GM06990 (cell line): ENCODE data around the gene CTNNA2.

Experiments used
- DNase-seq: peaks from one replicate; pipeline ENCODE4 v3.0.0-alpha.2; 2011; ENCODE audit not compliant: insufficient read length; ENCODE audit errors: extremely low read depth
- H3K27me3 ChIP-seq: replicated peaks from 2 replicates; pipeline ENCODE4 v1.6.0; 2011; ENCODE audit warnings: low read length; ENCODE audit not compliant: control insufficient read depth, insufficient read depth
- H3K36me3 ChIP-seq: 2 replicates; pipeline ENCODE4 v1.5.1; 2011; ENCODE audit warnings: low read length; ENCODE audit not compliant: control insufficient read depth, insufficient read depth
- H3K4me3 ChIP-seq: replicated peaks from 2 replicates; pipeline ENCODE4 v1.5.1; 2011; ENCODE audit warnings: low read depth, mild to moderate bottlenecking, control low read depth, low read length
- TF ChIP-seq, protein P1 (sequence below): IDR thresholded peaks from 2 replicates; pipeline ENCODE4 v1.5.1; 2011; ENCODE audit warnings: low read length, control low read depth, mild to moderate bottlenecking, inconsistent platforms; ENCODE audit not compliant: insufficient read depth, poor library complexity, severe bottlenecking

Gene CTNNA2

DNA sequence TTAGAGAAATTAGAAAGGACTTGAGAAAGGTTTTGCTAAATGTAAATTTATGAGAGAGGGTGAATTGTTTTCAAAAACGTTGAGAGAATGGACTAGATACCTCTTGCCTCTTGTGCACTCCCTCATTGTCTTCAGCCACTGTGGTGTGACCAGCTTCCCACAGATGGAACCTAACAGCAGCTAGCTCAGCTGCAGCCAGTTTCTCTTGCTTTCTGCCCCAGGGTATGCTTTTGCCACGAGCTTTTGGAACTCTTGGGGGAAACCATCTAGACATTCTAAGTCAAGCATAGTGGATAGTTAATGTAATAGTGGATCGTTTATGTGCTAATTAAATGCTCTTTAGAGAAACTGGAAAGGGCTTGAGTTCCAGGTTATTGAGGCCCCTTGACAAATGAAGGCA lies 288.2 kb downstream of the CTNNA2 start:
- no peak for DNase-seq
- Histone ChIP-seq H3K27me3 (no peaks in the 10 kb centered on the region), H3K36me3 (no peaks in the 10 kb centered on the region), H3K4me3 (no peak overlapping the region)
- TF ChIP-seq, protein P1, sequence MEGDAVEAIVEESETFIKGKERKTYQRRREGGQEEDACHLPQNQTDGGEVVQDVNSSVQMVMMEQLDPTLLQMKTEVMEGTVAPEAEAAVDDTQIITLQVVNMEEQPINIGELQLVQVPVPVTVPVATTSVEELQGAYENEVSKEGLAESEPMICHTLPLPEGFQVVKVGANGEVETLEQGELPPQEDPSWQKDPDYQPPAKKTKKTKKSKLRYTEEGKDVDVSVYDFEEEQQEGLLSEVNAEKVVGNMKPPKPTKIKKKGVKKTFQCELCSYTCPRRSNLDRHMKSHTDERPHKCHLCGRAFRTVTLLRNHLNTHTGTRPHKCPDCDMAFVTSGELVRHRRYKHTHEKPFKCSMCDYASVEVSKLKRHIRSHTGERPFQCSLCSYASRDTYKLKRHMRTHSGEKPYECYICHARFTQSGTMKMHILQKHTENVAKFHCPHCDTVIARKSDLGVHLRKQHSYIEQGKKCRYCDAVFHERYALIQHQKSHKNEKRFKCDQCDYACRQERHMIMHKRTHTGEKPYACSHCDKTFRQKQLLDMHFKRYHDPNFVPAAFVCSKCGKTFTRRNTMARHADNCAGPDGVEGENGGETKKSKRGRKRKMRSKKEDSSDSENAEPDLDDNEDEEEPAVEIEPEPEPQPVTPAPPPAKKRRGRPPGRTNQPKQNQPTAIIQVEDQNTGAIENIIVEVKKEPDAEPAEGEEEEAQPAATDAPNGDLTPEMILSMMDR: no peak

DNA sequence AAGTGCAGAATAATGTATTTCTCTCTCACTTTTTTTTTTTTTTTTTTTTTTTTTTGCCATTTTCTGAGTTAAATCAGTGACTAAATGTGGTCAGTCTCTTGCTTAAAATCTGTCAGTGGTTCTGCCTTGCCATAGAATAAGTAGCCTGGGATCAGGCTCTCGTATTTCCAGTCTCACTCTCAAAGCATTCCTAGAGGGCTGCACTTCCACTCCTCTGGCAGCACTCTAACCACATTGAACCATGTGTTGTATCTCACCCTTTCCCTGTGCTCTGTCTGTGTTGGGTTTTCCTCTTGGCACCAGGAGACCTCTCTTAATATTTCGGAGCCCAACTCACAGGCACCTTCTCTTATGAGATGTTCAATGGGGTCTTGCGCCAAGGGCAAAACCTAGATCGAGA lies 304.4 kb downstream of the CTNNA2 start:
- TF ChIP-seq, protein P1: no peak
- H3K4me3 ChIP-seq: no peak overlapping the region
- DNase-seq: no peak
- no peaks in the 10 kb centered on the region for H3K27me3 ChIP-seq
- no peaks in the 10 kb centered on the region for H3K36me3 ChIP-seq

DNA sequence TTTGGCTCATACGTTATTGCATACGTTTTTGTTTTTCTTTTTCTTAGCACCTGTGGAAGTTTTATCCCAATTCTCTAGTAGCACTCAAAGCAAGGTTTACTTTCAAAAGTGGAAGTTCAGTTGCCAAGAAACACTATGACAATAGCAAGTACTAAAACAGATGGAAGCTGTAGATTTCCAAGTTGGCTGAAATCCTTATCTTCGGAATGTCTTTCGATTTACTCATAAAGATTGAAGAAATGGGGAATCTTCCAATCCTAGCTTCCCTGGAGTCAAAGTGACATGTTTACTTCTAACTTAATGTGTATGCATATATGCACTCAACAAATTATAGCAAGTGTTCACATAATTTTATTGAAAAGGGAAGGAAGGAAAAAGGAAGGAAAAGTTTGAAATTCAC lies 307.4 kb downstream of the CTNNA2 start:
- Histone ChIP-seq H3K4me3 (no peak overlapping the region), H3K27me3 (no peaks in the 10 kb centered on the region), H3K36me3 (no peaks in the 10 kb centered on the region)
- TF ChIP-seq, protein P1: no peak
- no peak for DNase-seq

DNA sequence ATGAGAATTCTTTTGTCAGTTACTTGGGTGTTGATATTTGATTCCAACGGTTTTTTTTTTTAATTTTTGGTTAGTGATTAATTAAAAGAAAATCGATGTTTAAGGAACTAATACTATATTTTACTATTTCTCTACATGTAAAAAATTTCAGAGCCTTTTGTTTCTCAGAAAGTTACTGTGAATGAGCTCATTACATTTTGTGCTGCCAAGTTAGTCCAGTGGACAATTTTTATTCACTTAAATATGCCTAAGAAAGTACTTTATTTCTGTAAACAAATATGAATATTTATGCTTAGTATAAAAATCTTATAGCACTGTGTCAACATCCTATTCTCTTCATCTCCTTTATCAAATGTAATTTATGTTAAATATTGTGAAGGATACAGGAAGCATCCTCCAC lies 309.3 kb downstream of the CTNNA2 start:
- Histone ChIP-seq H3K27me3 (no peaks in the 10 kb centered on the region), H3K4me3 (no peak overlapping the region), H3K36me3 (no peaks in the 10 kb centered on the region)
- TF ChIP-seq, protein P1: no peak
- no peak for DNase-seq

- TF ChIP-seq, protein P1: no peak
- no peak for DNase-seq
- Histone ChIP-seq H3K4me3 (no peak overlapping the region), H3K36me3 (no peaks in the 10 kb centered on the region), H3K27me3 (no peaks in the 10 kb centered on the region)
These were observed 311.4 kb downstream of the CTNNA2 start for GRCh38 chr2:79824086-79824786.

- Histone ChIP-seq H3K4me3 (no peak overlapping the region), H3K36me3 (no peaks in the 10 kb centered on the region), H3K27me3 (no peaks in the 10 kb centered on the region)
- TF ChIP-seq, protein P1: no peak
- no peak for DNase-seq
These were observed 315.0 kb downstream of the CTNNA2 start for GRCh38 chr2:79827881-79828280.
